ENCODE measurements around the gene TAP2.
"Not testable (repeated sequence)": the region's sequence is repeated elsewhere in the genome, so short reads cannot be mapped to it uniquely, and the experiment has no call there.

TAP2 gene

DNA sequence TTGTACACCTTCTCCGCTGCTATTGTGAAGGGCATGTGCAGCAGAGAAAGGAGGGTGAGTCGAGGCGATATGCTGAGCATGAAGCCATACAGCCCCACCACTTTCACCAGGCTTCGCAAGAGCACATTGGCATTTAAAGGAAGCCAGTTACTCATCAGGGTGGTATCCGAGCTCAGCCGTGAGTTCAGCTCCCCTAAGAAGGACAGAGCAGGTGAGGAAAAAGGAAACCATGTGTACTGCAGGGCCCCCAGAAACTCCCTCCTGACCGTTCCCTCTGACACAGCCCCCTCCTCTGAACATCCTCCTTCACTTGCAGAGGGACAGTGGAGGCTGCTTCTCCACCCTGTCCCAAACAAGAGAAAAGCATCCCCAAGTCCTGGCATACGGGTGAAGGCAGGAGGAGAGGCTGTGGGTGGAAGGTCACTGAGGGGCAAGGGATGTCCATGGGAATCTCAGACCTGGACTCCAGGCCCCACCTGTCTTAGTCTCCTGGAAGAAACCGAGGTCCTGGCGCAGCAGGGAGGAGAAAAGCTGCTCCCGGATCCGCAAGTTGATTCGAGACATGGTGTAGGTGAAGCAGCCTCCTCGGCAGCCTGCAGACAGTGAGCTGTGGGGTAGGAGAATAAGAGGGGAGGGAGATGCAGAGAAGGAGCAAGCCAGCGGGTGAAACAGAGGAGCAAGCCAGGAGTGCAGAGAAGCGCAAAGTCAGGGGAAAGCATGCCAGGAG, 3.2 kb downstream of the TAP2 start:
- no peak for DNase-seq (ENCODE audit: low spot score)

DNA sequence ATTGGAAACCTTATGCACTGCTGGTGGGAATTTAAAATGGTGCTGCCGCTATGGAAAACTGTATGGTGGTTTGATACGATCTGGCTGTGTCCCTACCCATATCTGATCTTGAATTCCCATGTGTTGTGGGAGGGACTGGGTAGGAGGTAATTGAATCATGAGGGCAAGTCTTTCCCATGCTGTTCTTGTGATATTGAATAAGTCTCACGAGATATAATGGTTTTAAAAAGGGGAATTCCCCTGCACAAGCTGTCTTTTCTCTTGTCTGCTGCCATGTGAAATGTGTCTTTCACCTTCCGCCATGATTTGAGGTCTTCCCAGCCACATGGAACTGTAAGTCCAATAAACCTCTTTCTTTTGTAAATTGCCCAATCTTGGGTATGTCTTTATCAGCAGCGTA, 4.9 kb downstream of the TAP2 start:
- no peak for DNase-seq (ENCODE audit: low spot score)

DNA sequence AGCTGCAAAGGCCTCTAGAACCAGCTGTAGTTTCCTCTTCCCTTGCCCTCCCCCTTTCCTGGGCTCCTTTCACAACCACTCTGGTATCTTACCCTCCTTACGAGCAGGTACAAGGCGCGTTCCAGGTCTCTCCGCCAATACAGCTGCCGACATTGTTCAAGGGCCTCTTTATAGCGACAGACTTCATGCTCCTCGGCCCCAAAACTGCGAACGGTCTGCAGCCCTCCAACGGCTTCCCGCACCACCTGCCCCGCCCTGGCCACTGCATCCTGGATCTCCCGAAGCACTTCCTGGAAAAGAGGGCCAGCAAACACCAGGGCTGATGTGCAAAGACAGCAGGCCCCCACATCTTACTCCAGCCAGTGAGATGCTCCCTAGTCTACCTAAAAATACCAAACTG, 6.0 kb downstream of the TAP2 start:
- DNase-seq (ENCODE audit: low spot score) = no peak

DNA sequence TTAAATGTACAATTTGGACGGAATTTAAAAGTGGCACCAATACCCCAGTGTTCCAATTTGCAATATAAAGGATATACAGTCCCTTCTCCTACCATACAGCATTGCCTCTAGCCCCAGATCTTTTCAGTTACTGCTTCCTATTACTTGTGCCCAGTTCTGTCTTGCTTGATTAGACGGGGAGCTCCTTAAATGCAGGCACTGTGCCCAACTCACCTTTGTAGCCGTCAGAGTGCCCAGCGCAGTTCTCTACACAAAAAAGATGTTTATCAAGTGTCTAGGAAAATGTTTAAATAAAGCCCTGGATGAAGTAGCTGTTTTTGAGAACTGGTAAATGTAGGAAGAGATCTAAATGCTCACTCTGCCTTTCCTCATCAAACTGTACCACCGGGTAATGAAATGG, 7.6 kb downstream of the TAP2 start:
- DNase-seq (ENCODE audit: low spot score) = no peak

DNA sequence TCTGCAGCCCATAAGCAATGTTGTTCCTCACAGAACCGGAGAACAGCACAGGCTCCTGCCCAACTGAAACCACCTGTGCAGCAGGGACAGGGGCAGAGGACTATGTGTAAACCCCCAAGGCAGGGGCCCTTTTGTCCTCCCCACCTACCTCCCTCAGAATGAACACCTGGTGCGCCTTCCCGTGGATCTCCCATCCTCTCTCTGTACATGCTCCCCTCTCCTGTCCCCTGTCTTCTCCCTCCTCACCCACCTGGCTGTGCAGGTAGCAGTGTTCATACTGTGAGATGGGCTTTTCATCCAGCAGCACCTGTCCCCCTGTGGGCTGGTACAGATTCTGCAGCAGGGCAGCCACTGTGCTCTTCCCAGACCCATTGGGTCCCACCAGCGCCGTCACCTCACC, 8.5 kb downstream of the TAP2 start:
- DNase-seq (ENCODE audit: low spot score) = no peak

DNA sequence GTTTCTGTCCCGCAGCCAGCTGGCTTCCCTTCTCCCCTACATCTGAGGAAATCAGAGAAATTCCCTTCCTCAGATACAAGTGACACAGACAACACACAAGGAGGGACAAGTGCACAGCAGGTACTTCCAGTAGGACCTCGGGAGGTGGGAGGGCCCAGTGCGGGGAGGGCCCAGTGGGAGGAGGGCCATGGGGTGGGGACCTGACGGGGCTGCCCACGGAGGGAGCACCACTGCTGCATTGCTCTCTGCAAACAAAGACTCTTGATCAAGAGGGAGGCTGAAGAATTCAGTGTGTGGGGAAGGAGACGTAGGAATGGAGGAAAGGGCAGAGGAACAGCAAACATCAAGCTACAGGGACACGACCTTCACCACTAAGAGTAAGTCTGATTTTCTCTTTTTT, 9.0 kb downstream of the TAP2 start:
- no peak for DNase-seq (ENCODE audit: low spot score)

DNA sequence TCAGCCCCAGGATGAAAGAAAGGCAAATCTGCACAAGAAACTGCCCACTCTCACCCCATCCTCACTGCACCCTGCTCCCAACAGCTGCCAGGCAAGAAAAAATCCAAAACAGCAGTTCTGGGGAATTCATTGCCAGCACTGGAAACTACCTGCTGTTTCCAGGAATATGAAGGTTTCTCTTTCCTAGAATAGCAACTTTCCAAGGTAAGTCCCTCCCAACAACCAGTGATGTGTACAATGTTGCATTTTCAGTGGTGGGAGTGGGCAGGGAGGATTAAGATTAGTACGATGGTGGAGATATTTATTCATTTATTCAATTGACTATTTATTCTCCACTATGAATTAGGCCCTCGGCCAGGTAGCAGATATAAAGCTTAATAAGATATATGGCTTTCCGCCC, 11.5 kb downstream of the TAP2 start:
- no peak for DNase-seq (ENCODE audit: low spot score)

DNA sequence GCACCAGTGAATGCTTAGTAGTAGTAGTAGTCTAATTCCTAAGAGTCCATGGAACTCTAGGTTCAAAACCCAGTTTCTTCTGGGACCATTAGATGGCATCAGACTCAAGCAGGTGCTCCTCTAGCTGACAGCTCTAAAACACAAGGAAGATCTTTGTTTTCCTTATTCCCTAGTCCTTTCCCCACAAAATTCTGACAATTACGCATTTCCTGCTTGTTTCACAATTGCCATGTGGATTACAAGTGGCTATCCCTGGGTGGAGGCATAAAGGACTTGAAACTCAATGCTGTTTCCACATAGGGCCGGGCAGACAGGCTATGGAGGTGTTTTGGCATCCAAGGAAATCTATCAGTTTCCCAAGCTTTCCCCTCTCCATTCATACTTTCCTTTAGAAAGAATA, 12.6 kb downstream of the TAP2 start:
- DNase-seq (ENCODE audit: low spot score) = peak; percentile 24

DNA sequence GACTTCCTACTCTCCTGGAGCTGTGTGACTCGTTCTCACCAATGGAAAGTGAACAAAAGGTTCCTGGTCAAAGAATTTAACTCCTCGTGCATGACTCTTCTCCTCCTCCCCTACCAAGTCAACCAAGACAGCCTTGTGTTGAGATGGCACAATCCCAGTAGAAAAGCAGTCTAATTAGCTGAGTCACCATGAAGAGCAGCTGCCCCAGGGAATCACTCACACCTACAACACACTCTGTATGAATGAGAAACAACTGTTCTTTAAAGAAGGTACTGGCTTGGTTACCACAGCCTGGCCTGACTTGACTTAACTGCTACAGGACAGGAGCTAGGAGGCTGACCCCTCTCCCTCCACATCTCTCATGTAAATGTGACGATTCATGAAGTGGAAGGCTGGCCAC, 18.8 kb downstream of the TAP2 start:
- DNase-seq (ENCODE audit: low spot score) = no peak

DNA sequence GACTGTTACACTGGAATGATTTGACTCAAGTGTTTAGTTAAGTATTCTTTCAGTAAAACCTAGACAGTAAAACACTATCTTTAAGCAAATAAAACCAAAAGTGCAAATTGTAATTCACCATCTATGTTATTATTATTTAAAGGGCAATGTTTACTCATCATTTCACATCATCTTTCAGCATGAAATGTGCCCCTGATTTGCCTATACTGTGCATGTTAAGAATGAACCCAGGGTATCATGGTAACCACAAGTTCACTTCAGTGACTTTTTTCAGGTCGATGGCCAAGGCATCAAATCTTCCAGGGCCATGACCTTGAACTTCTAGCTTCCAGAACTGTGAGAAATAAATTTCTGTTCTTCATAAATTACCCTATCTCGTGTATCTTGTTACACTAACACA, 19.7 kb downstream of the TAP2 start:
- no peak for DNase-seq (ENCODE audit: low spot score)

DNA sequence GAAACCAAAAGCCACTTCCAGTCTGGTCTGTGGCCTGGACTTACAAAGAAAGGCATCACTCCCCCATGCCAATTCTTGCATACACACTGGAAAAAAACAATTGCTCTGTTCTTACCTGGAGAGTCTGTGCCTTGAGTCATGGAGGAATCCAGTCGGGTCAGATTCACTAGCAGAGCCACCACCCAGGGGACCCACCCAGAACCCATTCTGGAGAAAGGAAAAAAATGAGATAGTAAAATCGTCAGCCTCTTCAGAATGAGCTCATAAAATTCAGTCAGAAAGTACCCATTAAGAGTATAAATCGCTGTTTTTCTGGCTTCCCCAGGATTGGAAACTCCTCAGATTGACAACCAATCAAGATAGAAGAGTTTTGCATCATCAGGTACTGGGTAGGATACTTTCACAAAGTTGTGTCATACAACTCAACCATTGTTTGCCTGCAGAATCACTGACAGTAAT, 21.8 kb downstream of the TAP2 start, which contains the start of gene HLA-DOB:
Gene HLA-DOB (minus strand): TSS at position 257 of the 459 bp plus-strand sequence. CDS start 51 bp downstream, at position 206.
- no peak for DNase-seq (ENCODE audit: low spot score)

DNA sequence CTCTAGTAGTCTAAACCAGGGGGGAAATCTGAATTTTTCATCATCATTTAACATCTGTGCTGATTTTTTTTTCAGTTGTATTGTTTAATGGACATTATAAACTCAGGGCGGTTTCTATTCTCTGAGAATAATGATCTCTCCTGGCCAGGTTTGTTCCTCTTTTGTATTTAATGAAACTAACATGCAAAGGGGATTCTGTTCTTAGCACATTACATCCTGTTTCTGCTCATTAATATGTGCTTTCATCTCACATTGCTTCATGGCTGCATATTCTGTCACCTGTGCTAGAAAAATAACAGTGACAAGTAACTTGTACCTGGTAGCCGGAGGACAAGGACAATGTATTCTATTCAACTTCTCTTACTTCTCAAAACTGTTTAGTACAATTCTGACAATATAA, 22.5 kb downstream of the TAP2 start:
- DNase-seq (ENCODE audit: low spot score) = no peak

DNA sequence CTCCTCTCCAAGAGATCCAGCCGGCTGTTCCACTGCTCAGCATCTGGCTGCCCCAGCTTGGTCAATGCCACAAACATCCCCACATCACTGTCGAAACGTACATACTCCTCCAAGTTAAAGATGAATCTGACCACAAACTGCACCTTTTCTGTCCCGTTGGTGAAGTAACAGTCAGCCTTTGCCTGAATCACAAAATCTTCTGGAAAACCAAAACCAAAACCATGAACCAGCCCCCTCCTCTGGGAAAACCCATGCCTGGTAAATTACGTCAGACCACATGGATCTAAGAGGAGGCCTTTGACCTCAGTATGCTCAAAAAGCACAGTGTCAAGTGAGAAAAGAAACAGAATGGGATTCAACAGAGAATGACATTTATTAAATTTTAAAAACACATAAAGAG, 23.4 kb downstream of the TAP2 start:
- DNase-seq (ENCODE audit: low spot score) = no peak

DNA sequence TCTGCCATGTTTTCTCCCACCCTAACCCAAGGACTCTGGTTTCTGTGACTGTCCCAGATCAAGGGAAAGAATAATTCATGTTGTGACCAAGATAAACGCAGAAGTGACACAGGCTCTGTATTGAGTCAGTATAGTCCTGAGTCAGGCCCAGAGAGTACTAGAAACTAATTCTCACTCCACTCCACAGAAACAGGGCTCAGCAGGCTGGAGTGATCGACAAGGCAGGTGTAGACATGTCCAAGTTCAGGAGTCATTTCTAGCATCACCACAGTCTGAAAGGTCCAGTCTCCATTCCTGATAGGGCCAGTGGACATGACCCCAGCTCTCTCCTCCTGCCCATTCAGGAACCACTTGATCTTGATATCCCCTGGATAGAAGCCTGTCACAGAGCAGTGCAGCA, 24.4 kb downstream of the TAP2 start:
- no peak for DNase-seq (ENCODE audit: low spot score)

DNA sequence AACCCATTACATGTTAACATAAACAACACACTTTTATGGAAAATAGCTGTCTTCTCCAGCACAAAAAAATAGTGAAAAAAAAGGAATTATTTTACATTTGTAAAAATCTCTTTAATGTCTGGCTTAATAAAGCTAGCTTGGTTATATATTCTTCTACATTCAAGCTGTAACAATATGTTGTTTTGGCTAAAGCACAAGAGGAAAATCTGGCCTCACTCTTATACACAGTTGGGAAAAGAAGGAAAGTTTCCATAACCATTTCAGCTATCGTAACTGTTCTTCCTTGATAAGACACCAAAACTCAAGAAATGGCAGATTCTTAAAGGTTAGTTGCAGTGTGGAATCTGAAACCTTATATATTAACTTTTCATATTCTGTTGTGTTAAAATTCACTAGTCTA, 29.4 kb downstream of the TAP2 start:
- no peak for DNase-seq (ENCODE audit: low spot score)

DNA sequence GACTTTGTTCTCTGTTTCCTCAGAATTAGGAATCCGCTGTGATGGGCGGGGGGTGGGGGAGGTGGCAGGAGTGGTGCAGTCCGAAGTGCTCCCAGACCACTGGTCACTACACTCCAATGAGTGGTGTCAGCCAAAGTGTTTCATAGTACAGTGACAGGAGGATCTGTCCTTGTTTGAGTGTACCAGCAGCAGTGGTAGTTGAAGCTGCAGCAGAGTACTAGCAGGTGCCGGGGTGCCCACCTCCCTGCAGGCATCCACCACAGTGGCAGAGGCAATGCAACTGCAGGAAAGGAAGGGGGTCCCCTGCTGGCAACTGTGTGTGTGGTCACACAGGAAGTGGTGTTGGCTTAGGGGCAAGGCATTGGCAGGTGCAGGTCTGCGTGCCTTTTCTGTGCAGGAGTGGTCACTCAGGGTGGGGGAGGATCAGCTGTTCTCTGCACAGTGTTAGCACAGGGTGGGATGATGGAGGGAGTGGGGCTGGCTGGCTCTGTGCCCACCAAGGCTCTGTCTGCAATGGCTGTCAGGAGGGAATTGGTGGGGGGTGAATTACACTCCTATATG, 31.4 kb downstream of the TAP2 start:
- DNase-seq (ENCODE audit: low spot score) = no peak

DNA sequence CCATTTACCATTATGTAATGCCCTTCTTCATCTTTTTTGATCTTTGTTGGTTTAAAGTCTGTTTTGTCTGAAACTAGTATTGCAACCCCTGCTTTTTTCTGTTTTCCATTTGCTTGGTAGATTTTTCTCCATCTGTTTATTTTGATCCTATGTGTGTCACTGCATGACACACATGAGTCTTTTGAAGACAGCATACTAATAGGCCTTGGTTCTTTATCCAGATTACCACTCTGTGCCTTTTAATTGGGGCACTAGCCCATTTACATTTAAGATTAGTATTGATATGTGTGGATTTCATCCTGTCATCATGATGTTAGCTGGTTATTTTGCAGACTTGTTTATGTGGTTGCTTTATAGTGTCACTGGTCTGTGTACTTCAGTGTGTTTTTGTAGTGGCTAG, 33.1 kb downstream of the TAP2 start:
- DNase-seq (ENCODE audit: low spot score) = not testable (repeated sequence)

DNA sequence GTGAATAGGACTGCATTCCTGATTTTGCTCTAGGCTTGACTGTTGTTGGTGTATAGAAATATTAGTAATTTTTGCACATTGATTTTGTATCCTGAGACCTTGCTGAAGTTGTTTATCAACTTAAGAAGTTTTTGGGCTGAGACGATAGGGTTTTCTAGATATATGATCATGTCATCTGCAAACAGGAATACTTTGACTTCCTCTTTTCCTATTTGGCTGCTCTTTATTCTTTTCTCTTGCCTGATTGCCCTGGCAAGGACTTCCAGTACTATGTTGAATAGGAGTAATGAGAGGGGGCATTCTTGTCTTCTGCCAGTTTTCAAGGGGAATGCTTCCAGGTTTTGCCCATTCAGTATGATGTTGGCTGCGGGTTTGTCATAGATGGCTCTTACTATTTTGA, 35.1 kb downstream of the TAP2 start:
- no peak for DNase-seq (ENCODE audit: low spot score)

DNA sequence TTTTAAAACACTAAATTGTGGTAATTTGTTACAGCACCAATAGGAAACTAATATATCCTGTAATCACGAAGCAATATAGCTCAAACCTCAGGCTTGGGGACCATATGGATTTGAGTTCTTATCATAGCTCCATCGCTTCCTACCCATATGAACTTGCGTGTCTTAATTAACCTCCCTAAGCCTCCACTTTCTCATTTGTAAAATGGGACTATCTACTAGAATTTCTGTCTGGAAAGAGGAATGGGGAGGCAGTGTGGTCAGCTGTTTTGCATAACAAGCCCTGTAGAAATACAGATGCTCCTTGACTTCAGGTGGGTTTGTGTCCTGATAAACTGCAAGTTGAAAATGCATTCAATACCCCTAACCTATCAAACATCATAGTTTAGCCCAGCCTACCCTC, 38.8 kb downstream of the TAP2 start:
- no peak for DNase-seq (ENCODE audit: low spot score)

DNA sequence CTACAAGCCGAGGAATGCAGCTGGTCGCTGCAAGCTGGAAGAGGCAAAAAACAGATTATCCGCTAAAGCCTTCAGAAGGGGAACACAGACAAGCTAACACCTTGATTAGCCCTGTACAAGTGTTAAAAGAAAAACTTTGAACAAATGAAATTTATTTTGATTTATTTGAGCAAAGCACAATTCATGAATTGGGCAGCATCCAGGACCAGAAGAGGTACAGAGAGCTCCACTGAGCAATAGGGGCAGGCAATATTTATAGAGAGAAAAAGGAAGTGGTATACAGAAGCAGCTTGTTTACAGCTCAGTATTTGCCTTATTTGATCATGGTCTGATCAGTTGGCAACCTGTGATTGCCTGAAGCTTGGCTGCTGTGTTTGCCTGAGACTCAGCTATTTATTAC, 39.4 kb downstream of the TAP2 start:
- no peak for DNase-seq (ENCODE audit: low spot score)

DNA sequence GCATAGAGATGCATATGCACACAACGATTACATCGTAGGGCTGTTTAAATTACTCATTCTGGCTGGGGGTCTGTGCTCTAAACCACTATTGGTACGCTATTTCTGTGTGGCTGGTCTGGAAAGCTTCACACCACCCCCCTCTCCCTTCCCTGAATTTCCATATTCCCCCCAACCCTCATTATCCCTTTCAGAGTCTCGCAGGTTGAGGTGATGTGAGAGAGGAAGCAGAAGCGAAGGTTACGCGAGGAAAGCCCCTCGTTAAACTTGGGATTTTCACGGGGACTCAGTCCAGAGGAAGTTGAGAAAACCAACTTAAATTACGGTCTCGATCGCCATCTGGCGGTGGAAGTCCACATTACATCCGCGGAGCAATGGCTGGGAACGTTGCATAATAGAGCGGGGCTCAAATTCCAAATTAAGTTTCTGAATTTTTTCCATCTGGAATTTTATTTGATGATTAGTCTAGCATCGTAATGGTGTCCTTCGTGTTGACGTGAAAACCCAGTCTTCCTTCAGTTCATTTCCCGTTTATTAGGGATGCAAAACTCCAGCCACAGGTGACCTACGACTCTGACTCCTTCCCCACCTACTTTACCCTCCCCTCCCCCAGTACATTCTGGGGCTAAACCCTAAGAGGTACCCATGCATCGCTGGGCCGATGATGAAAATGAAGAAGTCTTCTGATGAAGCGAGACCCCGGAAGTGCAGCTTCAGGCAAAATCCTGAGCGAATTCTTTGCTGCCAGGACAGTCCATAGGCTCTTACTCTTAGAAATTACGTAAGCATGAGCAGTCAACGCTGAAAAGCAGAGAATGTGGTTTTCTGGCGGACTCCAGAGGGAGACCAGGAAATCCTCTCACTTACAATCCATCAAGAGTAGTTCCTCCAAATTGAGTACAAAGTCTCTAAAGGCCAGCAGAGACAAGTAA, 41.4 kb downstream of the TAP2 start:
- DNase-seq (ENCODE audit: low spot score) = peak; percentile 71

DNA sequence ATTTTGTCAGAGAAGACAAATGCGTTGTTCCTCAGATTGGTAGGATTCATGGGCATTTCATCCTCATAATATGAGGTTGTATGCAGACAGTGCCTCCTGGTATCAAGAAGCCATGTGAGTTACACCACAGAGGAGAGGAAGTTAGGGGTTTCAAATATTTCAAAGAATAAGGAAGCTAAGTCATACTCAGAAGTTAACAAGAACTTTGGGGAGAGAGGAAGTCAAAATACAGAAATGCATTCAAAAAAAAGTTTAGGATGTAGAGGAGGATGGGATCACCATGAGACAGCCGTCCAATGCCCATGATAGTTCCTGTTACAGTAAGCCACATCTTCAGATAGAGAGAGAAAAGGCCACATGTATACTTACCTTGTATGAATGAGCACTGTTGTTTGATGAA, 44.0 kb downstream of the TAP2 start:
- no peak for DNase-seq (ENCODE audit: low spot score)

DNA sequence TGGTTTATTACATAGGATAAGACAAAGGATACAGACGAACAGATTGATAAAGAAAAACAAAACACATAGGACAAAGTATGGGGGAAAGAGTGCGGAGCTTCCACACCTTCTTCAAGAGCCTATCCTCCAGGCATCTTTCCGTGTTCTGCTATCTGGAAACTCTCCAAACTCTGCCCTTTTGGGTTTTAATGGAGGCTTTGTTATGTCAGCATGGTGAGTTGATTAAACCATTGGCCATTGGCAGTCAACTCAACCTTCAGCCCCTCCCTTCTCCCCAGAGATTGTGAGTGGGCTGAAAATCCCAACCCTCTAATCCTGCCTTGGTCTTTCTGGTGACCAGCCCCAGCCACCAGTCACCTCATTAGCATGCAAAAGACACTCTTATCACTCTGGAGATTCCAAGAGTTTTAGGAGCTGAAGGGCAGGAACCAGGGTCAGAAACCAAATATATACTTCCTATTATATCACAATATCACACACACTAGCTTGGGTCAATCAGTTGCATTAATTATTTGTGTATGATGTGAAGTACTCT, 45.6 kb downstream of the TAP2 start:
- no peak for DNase-seq (ENCODE audit: low spot score)

Measured in hematopoietic multipotent progenitor cell treated with erythropoietin and hydrocortisone succinate and interleukin-3 and kit ligand, for 15 days (in vitro differentiated cells).